Activated naive CD4-positive, alpha-beta T cell treated with anti-CD3 and anti-CD28 coated beads for 36 hours (primary cell): ENCODE measurements around the gene SURF1. TPM values are rescaled to one million over a fixed set of nuclear protein-coding genes. Genes with fewer than 3 reads are reported as not detected.
"Not testable (repeated sequence)": the region's sequence is repeated elsewhere in the genome, so short reads cannot be mapped to it uniquely, and the experiment has no call there.

Experiments
- CTCF ChIA-PET: fragments of 350-600 bp; sonication (Branson Sonifier 250); formaldehyde crosslinking; loops from one replicate; lab custom pipeline; 2021; ENCODE audit warnings: antibody characterized with exemption; lab: Charles Lee
- DNase-seq: peaks from one replicate; pipeline ENCODE4 v3.0.0-alpha.2; 2020
- H3K27ac Mint-ChIP-seq: one replicate; pipeline ENCODE4 v1.8.0; 2021; ENCODE audit warnings: mild to moderate bottlenecking, mixed read lengths
- H3K27me3 Mint-ChIP-seq: one replicate; pipeline ENCODE4 v1.8.0; 2021; ENCODE audit warnings: low read depth, mixed read lengths
- H3K36me3 Mint-ChIP-seq: one replicate; pipeline ENCODE4 v1.8.0; 2021; ENCODE audit warnings: low read depth, mixed read lengths
- H3K4me1 Mint-ChIP-seq: one replicate; pipeline ENCODE4 v1.8.0; 2021; ENCODE audit warnings: low read depth, mixed read lengths
- H3K4me3 Mint-ChIP-seq: one replicate; pipeline ENCODE4 v1.8.0; 2021; ENCODE audit warnings: mild to moderate bottlenecking, moderate library complexity, mixed read lengths
- H3K9me3 Mint-ChIP-seq: one replicate; pipeline ENCODE4 v1.8.0; 2021; ENCODE audit warnings: mixed read lengths
- intact Hi-C: fragments of 100-400 bp; cut with micrococcal nuclease; formaldehyde crosslinking; loops from one replicate; pipeline ENCODE4 v1.15.1; 2023
- total RNA-seq, 2 experiments: library from RNA; stranded (reverse); gene quantifications; one replicate each; pipeline ENCODE4 v1.2.3, GENCODE V29; 2021

Gene SURF1
- total RNA-seq, 2 experiments from 2014 or later, result 24.9 to 27.8 TPM

DNA sequence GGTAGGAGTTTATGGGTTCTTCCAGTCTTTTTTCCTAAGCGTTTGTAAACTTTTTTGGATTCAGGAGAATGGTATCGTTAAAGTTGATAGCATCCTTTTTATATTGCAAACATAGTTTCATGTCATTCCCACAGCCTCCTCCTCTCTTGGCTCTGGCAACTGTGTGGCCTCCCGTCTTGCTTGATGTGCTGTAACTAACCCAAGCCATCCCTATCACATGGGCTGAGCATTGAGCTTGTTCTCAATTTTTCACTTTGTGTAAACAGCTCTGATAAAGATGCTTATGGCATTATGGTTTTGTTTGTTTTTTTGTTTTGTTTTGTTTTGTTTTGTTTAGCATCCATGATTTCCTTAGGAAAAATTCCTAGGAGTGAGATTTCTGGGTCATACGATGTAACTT, 24.4 kb upstream of the SURF1 start:
- CTCF ChIA-PET, result interaction anchor here (0.6 kb wide), 1 partner anchor 14 kb away, joined by 4 read pairs; no protein-coding TSS in a partner anchor
- Mint-ChIP-seq H3K4me3 (no peak overlapping the region), H3K27ac (no peak overlapping the region), H3K9me3 (no peaks in the 10 kb centered on the region), H3K36me3 (no peaks in the 10 kb centered on the region), H3K27me3 (no peaks in the 10 kb centered on the region), H3K4me1 (peaks cover 1% of the 10 kb centered on the region)
- intact Hi-C loops, result no loop called here
- DNase-seq, result no peak

DNA sequence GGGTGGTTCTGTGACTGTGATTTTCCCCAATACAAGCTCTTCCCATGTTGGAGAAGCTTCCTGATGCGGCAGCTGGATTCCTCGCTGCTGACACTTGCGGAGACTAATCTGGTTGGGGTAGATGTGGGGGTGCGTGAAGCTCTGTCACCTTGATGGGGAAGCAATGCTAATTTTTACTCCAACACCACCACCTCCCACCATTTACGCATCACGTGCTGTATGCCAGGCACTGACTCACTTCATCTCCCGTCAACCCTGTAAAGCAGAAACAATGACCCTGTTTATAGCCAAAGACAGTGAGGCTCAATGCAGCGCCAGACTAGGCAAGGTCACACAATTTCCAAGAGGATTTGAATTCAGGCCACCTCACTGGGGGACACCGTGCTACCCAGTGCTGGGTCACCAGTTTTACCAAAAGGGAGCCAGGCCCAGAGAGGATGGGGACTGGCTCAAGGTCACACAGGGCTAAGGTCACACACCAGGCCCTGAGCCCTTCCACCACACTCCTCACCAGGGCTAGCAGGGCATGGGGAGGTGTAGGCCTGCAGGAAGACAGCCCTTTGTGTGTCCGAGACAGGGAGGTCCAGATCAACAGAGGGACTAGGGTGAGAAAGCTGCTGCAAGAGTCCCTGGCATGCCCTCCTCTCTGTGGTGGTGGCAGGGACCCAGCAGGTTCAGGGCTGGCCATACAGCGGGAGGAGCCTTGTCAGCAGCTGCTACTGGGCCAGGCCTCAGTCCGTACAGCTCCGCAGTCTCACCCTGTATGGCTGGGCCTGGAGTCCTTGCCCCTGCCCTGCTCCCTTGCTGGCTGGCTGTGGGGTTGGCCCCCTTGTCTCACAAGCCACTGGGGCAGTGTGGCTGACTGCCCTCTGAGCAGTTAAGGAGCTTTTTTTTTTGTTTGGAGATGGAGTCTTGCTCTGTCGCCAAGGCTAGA, 23.1 kb upstream of the SURF1 start:
- Mint-ChIP-seq H3K4me1 (peaks cover 4% of the 10 kb centered on the region), H3K9me3 (no peaks in the 10 kb centered on the region), H3K4me3 (no peak overlapping the region), H3K36me3 (peaks cover 7% of the 10 kb centered on the region), H3K27ac (no peak overlapping the region), H3K27me3 (no peaks in the 10 kb centered on the region)
- CTCF ChIA-PET, result no interaction called here
- DNase-seq, result no peak
- intact Hi-C loops, result no loop called here

DNA sequence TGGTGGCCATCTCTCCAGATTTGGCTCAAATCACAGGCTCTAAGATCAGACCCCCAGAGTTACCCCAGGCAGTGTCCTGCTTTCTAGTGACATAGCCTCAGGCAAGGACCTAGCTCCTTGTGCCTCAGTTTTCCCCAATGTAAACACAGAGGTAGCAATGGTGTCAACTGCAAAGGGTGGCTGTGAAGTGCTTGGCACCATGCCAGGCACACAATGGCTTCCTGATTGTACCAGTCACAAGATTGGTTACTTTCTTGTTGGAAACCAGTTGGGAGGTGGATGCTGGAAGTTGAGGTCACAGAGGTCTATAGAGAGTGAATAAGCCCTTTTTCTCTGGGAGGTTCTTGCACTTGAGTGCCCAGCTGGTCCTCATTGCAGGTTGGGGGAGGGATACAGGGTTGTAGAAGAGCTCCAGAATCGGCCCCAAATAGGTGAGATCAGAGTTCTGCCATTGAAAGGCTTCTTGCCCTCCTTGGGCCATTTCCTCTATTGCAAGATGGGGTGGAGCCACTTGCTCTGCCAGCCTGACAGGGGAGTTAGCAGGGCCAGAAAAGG, 22.2 kb upstream of the SURF1 start:
- intact Hi-C loops, result no loop called here
- Mint-ChIP-seq H3K4me3 (no peak overlapping the region), H3K9me3 (no peaks in the 10 kb centered on the region), H3K27me3 (no peaks in the 10 kb centered on the region), H3K36me3 (peaks cover 13% of the 10 kb centered on the region), H3K27ac (no peak overlapping the region), H3K4me1 (peaks cover 9% of the 10 kb centered on the region)
- CTCF ChIA-PET, result interaction anchor here (0.9 to 1.6 kb wide), 2 partner anchors 35 to 37 kb away, joined by 3 to 4 read pairs; no protein-coding TSS in a partner anchor
- DNase-seq, result no peak

DNA sequence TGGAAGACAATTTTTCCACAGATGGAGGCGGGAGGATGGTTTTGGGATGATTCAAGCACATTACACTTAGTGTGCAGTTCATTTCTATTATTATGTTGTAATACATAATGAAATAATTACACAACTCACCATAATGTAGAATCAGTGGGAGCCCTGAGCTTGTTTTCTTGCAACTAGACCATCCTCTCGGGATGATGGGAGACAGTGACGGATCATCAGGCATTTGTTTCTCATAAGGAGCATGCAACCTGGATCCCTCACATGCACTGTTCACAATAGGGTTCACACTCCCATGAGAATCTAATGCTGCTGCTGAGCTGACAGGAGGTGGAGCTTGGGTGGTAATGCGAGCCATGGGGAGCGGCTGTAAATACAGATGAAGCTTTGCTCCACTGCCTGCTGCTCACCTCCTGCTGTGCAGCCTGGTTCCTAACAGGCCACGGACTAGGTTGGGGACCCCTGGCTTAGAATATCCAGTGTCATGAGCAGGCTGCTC, 21.5 kb upstream of the SURF1 start:
- H3K4me1 Mint-ChIP-seq, result peaks cover 16% of the 10 kb centered on the region
- CTCF ChIA-PET, result interaction anchor here (0.6 to 1.6 kb wide), 3 partner anchors 36 to 360 kb away, joined by 3 to 4 read pairs (median 3); no protein-coding TSS in a partner anchor
- no peak overlapping the region for H3K27ac Mint-ChIP-seq
- DNase-seq, result no peak
- intact Hi-C loops, result no loop called here
- H3K27me3 Mint-ChIP-seq, result no peaks in the 10 kb centered on the region
- no peaks in the 10 kb centered on the region for H3K9me3 Mint-ChIP-seq
- H3K4me3 Mint-ChIP-seq, result no peak overlapping the region
- peaks cover 20% of the 10 kb centered on the region for H3K36me3 Mint-ChIP-seq

DNA sequence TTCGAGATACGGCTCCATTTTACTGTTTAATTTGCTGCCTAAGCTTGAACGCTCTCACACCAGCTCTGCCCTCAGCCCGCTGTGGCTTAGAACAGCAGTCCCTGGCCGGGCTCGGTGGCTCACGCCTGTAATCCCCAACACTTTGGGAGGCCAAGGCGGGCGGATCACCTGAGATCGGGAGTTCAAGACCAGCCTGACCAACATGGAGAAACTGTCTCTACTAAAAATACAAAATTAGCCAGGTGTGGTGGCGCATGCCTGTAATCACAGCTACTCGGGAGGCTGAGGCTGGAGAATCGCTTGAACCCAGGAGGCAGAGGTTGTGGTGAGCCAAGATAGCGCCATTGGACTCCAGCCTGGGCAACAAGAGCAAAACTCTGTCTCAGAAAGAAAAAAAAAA, 21.0 kb upstream of the SURF1 start:
- H3K27ac Mint-ChIP-seq, H3K27me3 Mint-ChIP-seq, DNase-seq, H3K9me3 Mint-ChIP-seq, intact Hi-C loops: not testable (repeated sequence)
- CTCF ChIA-PET, result interaction anchor here (0.9 to 1.6 kb wide), 3 partner anchors 9 to 36 kb away, joined by 3 to 4 read pairs (median 3); no protein-coding TSS in a partner anchor
- Mint-ChIP-seq H3K36me3 (peaks cover 25% of the 10 kb centered on the region), H3K4me3 (peak overlapping the region; percentile 56), H3K4me1 (peaks cover 21% of the 10 kb centered on the region)

DNA sequence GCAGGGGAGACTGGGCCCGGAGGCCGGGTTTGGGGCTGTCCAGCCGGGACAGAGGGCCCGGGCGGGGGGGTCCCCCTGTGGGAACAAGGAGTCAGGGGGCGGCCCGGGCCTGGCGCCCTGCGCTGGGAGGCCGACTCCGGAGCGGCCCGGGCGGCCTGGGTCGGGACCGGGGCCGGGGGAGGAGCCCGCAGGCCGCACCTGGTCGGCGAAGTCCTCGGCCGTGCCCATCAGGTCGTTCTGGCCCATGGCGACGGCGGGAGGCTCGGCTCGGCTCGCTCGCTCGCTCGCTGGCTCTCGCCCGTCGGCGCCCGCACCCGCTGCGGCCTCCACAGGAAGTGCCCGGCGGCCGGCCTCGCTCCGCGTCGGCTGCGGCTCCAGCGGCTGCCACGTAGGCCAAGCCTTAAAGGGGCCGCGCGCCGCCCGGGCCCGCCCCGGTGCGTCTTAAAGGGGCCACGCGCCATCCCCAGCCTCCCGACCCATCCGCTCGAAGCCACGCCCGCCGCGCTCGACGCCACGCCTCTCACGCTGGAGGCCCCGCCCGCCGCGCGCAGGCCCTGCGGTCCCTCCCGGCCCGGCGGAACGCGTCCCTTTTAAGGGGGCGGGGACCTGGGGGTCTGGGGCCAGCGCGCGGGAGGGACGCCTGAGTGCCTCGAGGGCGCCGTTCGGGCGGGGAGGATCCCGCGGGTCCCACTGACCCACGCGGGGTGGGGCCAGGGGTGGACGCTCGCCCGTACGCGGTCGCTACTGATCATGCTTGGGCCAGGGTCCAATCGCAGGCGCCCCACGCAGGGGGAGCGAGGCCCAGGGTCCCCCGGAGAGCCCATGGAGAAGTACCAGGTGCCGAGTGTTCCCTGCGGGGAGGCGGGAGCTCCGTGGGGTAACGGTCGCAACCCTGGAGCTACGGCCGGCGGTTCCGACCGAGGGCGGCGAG, 19.7 kb upstream of the SURF1 start, which contains the start of the genes STKLD1 and SURF4:
TSS of gene STKLD1 (plus strand) at position 643 of the 931 bp plus-strand sequence. CDS start at position 751, 108 bp downstream.
TSS of gene SURF4 (minus strand) at position 337 of the 931 bp plus-strand sequence. CDS start at position 246, 91 bp downstream.
- intact Hi-C loops, result loop anchor here (1.0 kb wide), 1 partner anchor 40 kb away; the partner anchor contains the start of gene SURF6
- CTCF ChIA-PET, result interaction anchor here (0.7 to 1.0 kb wide), 4 partner anchors 8 to 46 kb away, joined by 3 to 4 read pairs (median 3); partner anchors contain the start of gene SURF1

DNA sequence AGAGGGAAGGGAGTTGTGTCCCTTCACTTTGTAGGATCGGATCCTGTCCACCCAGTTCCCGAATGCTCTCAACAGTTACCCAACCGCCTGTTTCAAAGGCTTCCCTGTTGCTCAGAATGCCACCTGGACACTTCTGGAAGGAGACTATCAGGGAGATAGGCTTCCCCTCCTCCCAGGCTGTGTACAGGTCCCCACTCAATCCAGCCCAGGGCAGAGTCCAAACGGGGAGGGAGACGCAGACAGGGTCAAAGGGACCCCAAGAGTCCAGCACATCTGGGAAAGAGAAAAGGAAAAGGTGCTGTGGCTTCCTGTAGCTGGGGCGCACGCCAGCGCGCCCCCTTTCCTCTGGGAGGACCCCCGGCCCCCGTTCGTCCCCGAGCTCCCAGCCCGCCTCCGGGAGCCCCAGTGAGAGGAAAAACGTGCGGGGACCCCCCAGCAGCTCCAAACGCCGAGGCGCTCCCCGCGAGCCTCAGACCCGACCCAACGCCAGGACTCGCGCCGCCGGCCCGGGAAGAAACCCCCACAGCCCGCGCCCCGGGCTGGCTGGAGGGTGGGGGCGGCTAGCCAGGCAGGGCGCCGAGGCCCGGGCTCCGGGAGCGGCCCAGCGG, 18.9 kb upstream of the SURF1 start:
- peak; percentile 39 for DNase-seq
- no peaks in the 10 kb centered on the region for H3K27me3 Mint-ChIP-seq
- peak overlapping the region; percentile 98 for H3K4me3 Mint-ChIP-seq
- CTCF ChIA-PET, result interaction anchor here (0.9 to 1.0 kb wide), 2 partner anchors 20 to 45 kb away, joined by 3 to 4 read pairs; no protein-coding TSS in a partner anchor
- no peaks in the 10 kb centered on the region for H3K9me3 Mint-ChIP-seq
- intact Hi-C loops, result no loop called here
- peak overlapping the region; percentile 97 for H3K27ac Mint-ChIP-seq
- H3K4me1 Mint-ChIP-seq, result peaks cover 40% of the 10 kb centered on the region
- peaks cover 45% of the 10 kb centered on the region for H3K36me3 Mint-ChIP-seq

More for the DNA sequence above, 19.7 kb upstream of the SURF1 start, which contains the start of the genes STKLD1 and SURF4:
- peaks cover 38% of the 10 kb centered on the region for H3K36me3 Mint-ChIP-seq
- H3K4me1 Mint-ChIP-seq, result peaks cover 33% of the 10 kb centered on the region
- H3K27ac Mint-ChIP-seq, result peak within 1 kb of the TSS; percentile 97
- H3K9me3 Mint-ChIP-seq, result no peaks in the 10 kb centered on the region
- H3K4me3 Mint-ChIP-seq, result peak within 1 kb of the TSS; percentile 98
- DNase-seq, result peak; percentile 96
- H3K27me3 Mint-ChIP-seq, result no peaks in the 10 kb centered on the region

DNA sequence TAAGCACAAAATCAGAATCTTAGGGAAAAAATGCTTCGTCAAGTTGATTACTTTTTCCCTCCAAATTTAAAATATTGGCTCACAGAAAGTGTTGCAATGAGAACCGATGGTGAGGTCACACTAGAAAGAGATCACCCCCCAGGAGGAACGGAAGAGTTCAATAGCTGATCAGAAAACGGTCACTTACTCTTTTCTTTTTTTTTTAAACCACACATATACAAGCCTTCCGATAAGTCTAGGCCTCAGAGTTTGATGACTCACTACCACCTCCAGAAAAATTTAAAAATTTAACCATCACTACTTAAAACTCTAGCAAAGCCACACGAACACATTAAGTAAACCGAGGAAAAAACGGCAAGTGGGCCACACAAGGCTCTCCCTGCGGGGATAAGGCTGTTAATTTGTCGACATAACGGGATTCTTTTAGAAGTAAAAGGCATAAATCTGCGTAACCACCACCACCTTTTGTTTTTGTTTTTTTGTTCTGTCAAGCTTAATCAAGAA, 18.4 kb upstream of the SURF1 start:
- H3K4me3 Mint-ChIP-seq, result peak overlapping the region; percentile 98
- CTCF ChIA-PET, result interaction anchor here (0.6 to 4.7 kb wide), 4 partner anchors 17 to 405 kb away, joined by 3 to 48 read pairs (median 4); partner anchors contain the start of genes SURF1 and SURF2
- peak overlapping the region; percentile 97 for H3K27ac Mint-ChIP-seq
- H3K36me3 Mint-ChIP-seq, result peaks cover 51% of the 10 kb centered on the region
- H3K4me1 Mint-ChIP-seq, result peaks cover 46% of the 10 kb centered on the region
- no peaks in the 10 kb centered on the region for H3K27me3 Mint-ChIP-seq
- no peaks in the 10 kb centered on the region for H3K9me3 Mint-ChIP-seq
- DNase-seq, result peak; percentile 62
- intact Hi-C loops, result loop anchor here (5.0 kb wide), 3 partner anchors 242 to 1022 kb away; partner anchors contain the start of genes BRD3 and SETX

DNA sequence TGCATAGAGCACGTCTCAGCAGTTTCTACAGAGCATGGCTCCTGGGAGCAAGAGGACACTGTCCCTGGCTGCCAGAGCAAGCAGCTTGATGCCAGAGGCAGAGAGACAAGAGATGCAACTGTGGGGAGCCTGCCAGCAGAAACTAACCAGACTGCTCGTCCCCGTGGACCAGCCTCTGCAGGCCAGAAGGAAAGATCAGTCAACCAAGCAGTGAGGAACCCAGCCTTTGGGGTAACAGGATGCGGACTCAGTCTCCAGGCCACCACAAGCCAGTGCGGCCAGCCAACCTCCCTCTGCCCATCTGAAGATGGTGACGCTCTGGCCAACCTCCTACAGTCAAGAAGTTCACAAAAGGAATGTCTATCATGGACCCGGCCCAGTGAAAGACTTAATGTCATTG, 15.9 kb upstream of the SURF1 start:
- peak overlapping the region; percentile 97 for H3K27ac Mint-ChIP-seq
- no peaks in the 10 kb centered on the region for H3K9me3 Mint-ChIP-seq
- no peaks in the 10 kb centered on the region for H3K27me3 Mint-ChIP-seq
- peaks cover 64% of the 10 kb centered on the region for H3K4me1 Mint-ChIP-seq
- peak overlapping the region; percentile 75 for H3K4me3 Mint-ChIP-seq
- peaks cover 65% of the 10 kb centered on the region for H3K36me3 Mint-ChIP-seq
- intact Hi-C loops, result loop anchor here (5.0 kb wide), 3 partner anchors 240 to 1020 kb away; partner anchors contain the start of genes BRD3 and SETX
- no peak for DNase-seq
- CTCF ChIA-PET, result interaction anchor here (0.9 to 4.7 kb wide), 4 partner anchors 15 to 115 kb away, joined by 3 to 48 read pairs (median 10); partner anchors contain the start of genes SURF1 and SURF2

DNA sequence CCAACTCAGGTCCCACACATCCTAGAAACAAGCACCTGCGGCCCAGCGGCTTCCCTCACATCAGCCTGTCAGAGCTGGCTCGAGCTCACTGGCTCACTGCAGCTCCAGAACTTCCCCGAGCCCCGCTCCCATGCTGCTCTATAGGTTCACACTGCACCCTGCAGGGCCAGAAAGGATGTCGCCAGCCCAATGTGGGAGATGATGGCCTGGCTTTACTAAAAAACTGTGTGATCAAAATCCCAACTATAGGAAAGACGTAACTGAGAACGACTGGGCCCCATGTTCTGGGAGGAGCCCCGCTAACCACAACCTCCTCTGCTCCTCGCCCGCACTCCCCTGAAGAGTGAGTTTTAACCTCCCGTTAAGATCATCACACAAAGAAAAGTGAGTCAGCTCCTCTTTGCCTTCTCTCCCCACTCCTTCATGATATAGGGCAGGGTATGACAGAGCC, 15.0 kb upstream of the SURF1 start:
- DNase-seq, result peak; percentile 94
- H3K36me3 Mint-ChIP-seq, result peaks cover 72% of the 10 kb centered on the region
- H3K4me1 Mint-ChIP-seq, result peaks cover 64% of the 10 kb centered on the region
- H3K9me3 Mint-ChIP-seq, result no peaks in the 10 kb centered on the region
- H3K27ac Mint-ChIP-seq, result peak overlapping the region; percentile 97
- CTCF ChIA-PET, result interaction anchor here (0.7 to 4.7 kb wide), 9 partner anchors 11 to 340 kb away, joined by 3 to 48 read pairs (median 4); partner anchors contain the start of genes GTF3C5, MED22, RPL7A and SURF1
- no peaks in the 10 kb centered on the region for H3K27me3 Mint-ChIP-seq
- H3K4me3 Mint-ChIP-seq, result peak overlapping the region; percentile 75
- intact Hi-C loops, result loop anchor here (1.0 to 5.0 kb wide), 7 partner anchors 15 to 1019 kb away; partner anchors contain the start of genes BRD3, MED22, REXO4 and RPL7A
